HG03575 (cell line): ENCODE data around the gene PIF1.
"Not testable (repeated sequence)": the region's sequence is repeated elsewhere in the genome, so short reads cannot be mapped to it uniquely, and the experiment has no call there.

Experiments
- ATAC-seq: cut with Tn5 transposase; IDR thresholded peaks from one replicate; pipeline ENCODE4 v1.9.1; 2021; ENCODE audit not compliant: unreplicated experiment, insufficient number of reproducible peaks, low FRiP score; ENCODE audit errors: extremely low read depth

The PIF1 gene

GRCh38 chr15:64847876-64848716 is 22.6 kb upstream of the PIF1 start:
- ATAC-seq: no peak

- no peak for ATAC-seq
These were observed 22.0 kb upstream of the PIF1 start for GRCh38 chr15:64847448-64847847.

GRCh38 chr15:64847016-64847415 is 21.6 kb upstream of the PIF1 start:
- no peak for ATAC-seq

- ATAC-seq: no peak
These were observed 20.6 kb upstream of the PIF1 start for GRCh38 chr15:64845831-64846595.

GRCh38 chr15:64845183-64845611 is 19.8 kb upstream of the PIF1 start:
- no peak for ATAC-seq

- ATAC-seq: no peak
These were observed 19.2 kb upstream of the PIF1 start for GRCh38 chr15:64844576-64845145.

GRCh38 chr15:64843991-64844390 is 18.5 kb upstream of the PIF1 start:
- no peak for ATAC-seq

- ATAC-seq: no peak
These were observed 17.6 kb upstream of the PIF1 start for GRCh38 chr15:64842986-64843561.

GRCh38 chr15:64842096-64842939 is 16.9 kb upstream of the PIF1 start:
- ATAC-seq: no peak

- no peak for ATAC-seq
These were observed 16.1 kb upstream of the PIF1 start, which contains the start of gene PLEKHO2 for GRCh38 chr15:64841344-64842095. Gene PLEKHO2 (plus strand): TSS chr15:64841915. CDS start chr15:64842017, 102 bp downstream.

GRCh38 chr15:64841060-64841343 is 15.6 kb upstream of the PIF1 start:
- no peak for ATAC-seq

- ATAC-seq: no peak
These were observed 12.1 kb upstream of the PIF1 start for GRCh38 chr15:64837502-64837901.

- ATAC-seq: no peak
These were observed 10.6 kb upstream of the PIF1 start for GRCh38 chr15:64836023-64836536.

GRCh38 chr15:64833690-64834089 is 8.2 kb upstream of the PIF1 start:
- ATAC-seq: no peak

- ATAC-seq: no peak
These were observed 3.5 kb upstream of the PIF1 start for GRCh38 chr15:64828985-64829384.

GRCh38 chr15:64824929-64825430 is 467 bp downstream of the PIF1 start:
- no peak for ATAC-seq

GRCh38 chr15:64816452-64816851 is 9.0 kb downstream of the PIF1 start:
- no peak for ATAC-seq

GRCh38 chr15:64814965-64815364 is 10.5 kb downstream of the PIF1 start:
- ATAC-seq: not testable (repeated sequence)
